Right cardiac atrium (tissue), 5 donors: Measurements from ENCODE around the gene CYP26B1. TPM values are rescaled to one million over a fixed set of nuclear protein-coding genes. Genes with fewer than 3 reads are reported as not detected.
"Not testable (repeated sequence)": the region's sequence is repeated elsewhere in the genome, so short reads cannot be mapped to it uniquely, and the experiment has no call there.

Experiments used
- ATAC-seq, 2 donors: fragments of 200-7000 bp; cut with Tn5 transposase; one replicate each; pipeline versions ENCODE4 v1.8.0 to v1.9.1; 2020; ENCODE audit warnings: moderate library complexity in 2 of 2, mild to moderate bottlenecking in 1 of 2
- DNase-seq, 3 donors: peaks; one replicate each; pipeline ENCODE4 v3.0.0-alpha.2; 2020
- H3K27ac ChIP-seq: one replicate; pipeline ENCODE4 v1.5.1; 2013; ENCODE audit warnings: mild to moderate bottlenecking, low read length, control low read depth, moderate library complexity
- H3K27me3 ChIP-seq: one replicate; pipeline ENCODE4 v1.6.1; 2013; ENCODE audit not compliant: control insufficient read depth, insufficient read depth
- H3K4me1 ChIP-seq: one replicate; pipeline ENCODE4 v1.6.1; 2013; ENCODE audit warnings: low read length; ENCODE audit not compliant: control insufficient read depth, insufficient read depth
- H3K4me3 ChIP-seq: one replicate; pipeline ENCODE4 v1.5.1; 2013; ENCODE audit warnings: low read length, control low read depth
- H3K9me3 ChIP-seq: one replicate; pipeline ENCODE4 v1.6.1; 2013; ENCODE audit warnings: low read length; ENCODE audit not compliant: control insufficient read depth
- WGBS: extraction: QIAGEN DNeasy Blood & Tissue Kit; methylation state at CpG from one replicate; pipeline ENCODE4 v1.1.7; 2013; 5-methylcytosine and 5-hydroxymethylcytosine counted together
- intact Hi-C, 4 donors: fragments of 100-400 bp; cut with DNase I; formaldehyde crosslinking; loops; one replicate each; pipeline versions ENCODE4 v1.11.0 to v1.14.0; 2022 to 2023
- polyA plus RNA-seq: library from polyadenylated mRNA; stranded (reverse); fragments of 200-250 nt; gene quantifications from one replicate; pipeline ENCODE4 v1.2.3, GENCODE V29; 2013
- total RNA-seq, 4 donors: library from RNA; stranded (reverse); fragmentation: NEBNext Ultra II Directional; extraction: Animal tissue kit (Norgen Biotek cat#: 25700); gene quantifications; one replicate each; pipeline ENCODE4 v1.2.1, GENCODE V29; 2021
- donor health status: healthy with polysubstance abuse.
- donor health status: DM: no; HTN: yes; CAD: no.
- donor health status: DM: no; HTN: no; CAD: no.
- donor health status: DM: no; HTN: yes; CAD: no; lungs with severe emphysema.
- donor health status: DM: yes; HTN: yes; CAD: no.

Gene CYP26B1
- total and polyA plus RNA-seq, 5 donors, result 5.1 to 30.9 (median 7.2) TPM

GRCh38 chr2:72089537-72089936, 58.1 kb downstream of the CYP26B1 start:
- ATAC-seq, result no peak
- Histone ChIP-seq H3K4me1 (no peaks in the 10 kb centered on the region), H3K27ac (no peak overlapping the region), H3K27me3 (no peaks in the 10 kb centered on the region), H3K9me3 (no peaks in the 10 kb centered on the region), H3K4me3 (no peak overlapping the region)
- DNase-seq, result no peak
- intact Hi-C loops, result no loop called here
- WGBS, result 91% methylated on average over 13 of the region's 13 CpGs

- Histone ChIP-seq H3K4me1 (no peaks in the 10 kb centered on the region), H3K27ac (no peak overlapping the region), H3K9me3 (no peaks in the 10 kb centered on the region), H3K27me3 (no peaks in the 10 kb centered on the region), H3K4me3 (no peak overlapping the region)
- no peak for ATAC-seq
- WGBS, result 75% methylated on average over 4 of the region's 4 CpGs
- no peak for DNase-seq
- intact Hi-C loops, result no loop called here
Observed at GRCh38 chr2:72089028-72089427, 58.6 kb downstream of the CYP26B1 start.

GRCh38 chr2:72086871-72087633, 60.6 kb downstream of the CYP26B1 start:
- DNase-seq, H3K4me3 ChIP-seq, H3K27me3 ChIP-seq, H3K9me3 ChIP-seq, ATAC-seq, H3K27ac ChIP-seq, H3K4me1 ChIP-seq, intact Hi-C loops: not testable (repeated sequence)
- WGBS, result 88% methylated on average over 37 of the region's 41 CpGs

- Histone ChIP-seq H3K4me1 (no peaks in the 10 kb centered on the region), H3K4me3 (no peak overlapping the region), H3K27ac (no peak overlapping the region), H3K27me3 (no peaks in the 10 kb centered on the region), H3K9me3 (no peaks in the 10 kb centered on the region)
- no peak for DNase-seq
- WGBS, result 95% methylated on average over 2 of the region's 2 CpGs
- no peak for ATAC-seq
- intact Hi-C loops, result no loop called here
Observed at GRCh38 chr2:72085513-72085912, 62.1 kb downstream of the CYP26B1 start.

DNA sequence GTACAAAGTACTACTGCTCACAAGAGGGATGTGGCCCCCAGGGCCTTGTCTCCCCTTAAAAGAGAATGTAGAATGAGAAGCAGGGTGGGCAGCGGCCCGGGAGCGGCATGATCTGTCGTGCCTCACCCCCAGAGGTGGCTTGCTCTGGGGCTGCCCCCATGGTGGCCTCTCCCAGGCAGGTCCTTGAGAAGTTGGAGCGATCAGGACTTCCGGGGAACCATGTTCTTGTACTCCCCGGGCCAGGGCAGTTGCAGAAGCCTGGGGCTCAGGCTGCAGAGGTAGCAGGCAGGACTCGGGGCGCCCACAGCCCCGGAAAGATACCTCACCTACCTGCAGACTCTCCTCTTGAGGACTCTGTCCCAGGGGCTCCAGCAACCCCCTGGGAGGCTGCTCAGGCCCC, 62.6 kb downstream of the CYP26B1 start:
- H3K27ac ChIP-seq, result no peak overlapping the region
- WGBS, result 95% methylated on average over 10 of the region's 10 CpGs
- DNase-seq, result no peak

GRCh38 chr2:72084584-72084976, 63.1 kb downstream of the CYP26B1 start:
- Histone ChIP-seq H3K27ac (no peak overlapping the region), H3K4me3 (no peak overlapping the region), H3K27me3 (no peaks in the 10 kb centered on the region), H3K4me1 (no peaks in the 10 kb centered on the region), H3K9me3 (no peaks in the 10 kb centered on the region)
- intact Hi-C loops, result no loop called here
- 90% methylated on average over 6 of the region's 6 CpGs for WGBS
- ATAC-seq, result no peak
- DNase-seq, result no peak

More for the DNA sequence above, 62.6 kb downstream of the CYP26B1 start:
- ATAC-seq, result no peak
- intact Hi-C loops, result no loop called here
- Histone ChIP-seq H3K4me1 (no peaks in the 10 kb centered on the region), H3K27me3 (no peaks in the 10 kb centered on the region), H3K4me3 (no peak overlapping the region), H3K9me3 (no peaks in the 10 kb centered on the region)

GRCh38 chr2:72083751-72084583, 63.7 kb downstream of the CYP26B1 start:
- no peak for ATAC-seq
- Histone ChIP-seq H3K9me3 (no peaks in the 10 kb centered on the region), H3K4me1 (no peaks in the 10 kb centered on the region), H3K27ac (no peak overlapping the region), H3K27me3 (no peaks in the 10 kb centered on the region), H3K4me3 (no peak overlapping the region)
- no peak for DNase-seq
- WGBS, result 81% methylated on average over 24 of the region's 24 CpGs
- intact Hi-C loops, result no loop called here

GRCh38 chr2:72082887-72083286, 64.8 kb downstream of the CYP26B1 start:
- 92% methylated on average over 17 of the region's 17 CpGs for WGBS
- DNase-seq, result no peak
- no peak overlapping the region for H3K27ac ChIP-seq
- no peaks in the 10 kb centered on the region for H3K27me3 ChIP-seq
- ATAC-seq, result no peak
- no peak overlapping the region for H3K4me3 ChIP-seq
- intact Hi-C loops, result no loop called here
- H3K4me1 ChIP-seq, result no peaks in the 10 kb centered on the region
- no peaks in the 10 kb centered on the region for H3K9me3 ChIP-seq

DNA sequence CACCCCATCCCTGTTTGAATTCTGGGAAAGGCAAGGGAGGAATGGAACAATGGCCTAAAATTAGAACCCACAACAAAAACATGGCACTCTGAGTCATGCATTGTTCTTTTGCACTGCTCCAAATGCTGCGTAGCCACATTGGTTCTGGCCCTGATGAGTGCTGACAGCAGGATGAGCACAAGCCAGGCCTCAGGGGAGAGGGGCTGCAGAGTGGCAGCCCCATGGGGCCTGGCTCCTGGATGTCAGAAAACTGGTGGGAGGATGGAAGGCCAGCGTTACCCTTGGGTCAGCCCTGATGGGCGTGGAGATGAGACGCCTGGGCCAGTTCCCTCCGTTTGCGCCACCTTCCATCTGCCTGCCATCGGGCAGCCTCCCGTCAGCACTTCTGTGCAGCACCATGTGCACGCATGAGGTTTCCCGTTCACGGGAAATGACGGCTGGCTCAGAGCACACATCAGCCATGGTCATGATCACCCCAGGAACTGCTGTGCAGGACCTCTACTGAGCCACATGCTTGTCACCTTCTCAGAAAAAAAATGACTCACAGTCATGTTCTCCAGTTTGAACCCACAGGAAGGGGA, 65.6 kb downstream of the CYP26B1 start:
- ATAC-seq (peak in 1 of 2 donors; percentile 27), DNase-seq (no peak)
- no peaks in the 10 kb centered on the region for H3K9me3 ChIP-seq
- H3K27ac ChIP-seq, result no peak overlapping the region
- no peaks in the 10 kb centered on the region for H3K4me1 ChIP-seq
- WGBS, result 82% methylated on average over 12 of the region's 12 CpGs
- H3K27me3 ChIP-seq, result no peaks in the 10 kb centered on the region
- H3K4me3 ChIP-seq, result no peak overlapping the region
- intact Hi-C loops, result no loop called here

DNA sequence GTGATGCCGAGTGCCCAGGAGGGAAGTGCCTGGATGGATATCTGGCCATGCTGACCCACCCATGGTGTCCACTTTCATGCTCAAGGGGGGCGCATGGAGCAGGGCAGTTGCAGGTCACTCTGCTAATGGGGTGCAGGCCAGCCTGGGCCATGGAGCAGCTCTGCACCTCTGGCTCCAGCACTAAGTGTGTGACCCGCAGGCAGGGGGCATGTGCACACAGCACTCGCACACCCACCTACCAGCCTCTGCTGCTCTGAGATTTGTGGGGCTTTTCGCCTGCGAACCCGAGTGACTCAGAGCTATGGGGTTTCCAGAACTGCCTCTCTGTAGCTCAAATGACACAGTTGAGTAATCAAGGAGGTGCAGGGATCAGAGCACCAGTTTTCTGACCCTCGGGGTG, 66.2 kb downstream of the CYP26B1 start:
- DNase-seq (no peak), ATAC-seq (no peak)
- intact Hi-C loops, result no loop called here
- Histone ChIP-seq H3K27ac (no peak overlapping the region), H3K4me1 (no peaks in the 10 kb centered on the region), H3K9me3 (no peaks in the 10 kb centered on the region), H3K27me3 (no peaks in the 10 kb centered on the region), H3K4me3 (no peak overlapping the region)
- WGBS, result 92% methylated on average over 8 of the region's 8 CpGs
